Right hindlimb (tissue), 1 donor: Measurements from ENCODE around the gene CSKMT.
"Not testable (repeated sequence)": the region's sequence is repeated elsewhere in the genome, so short reads cannot be mapped to it uniquely, and the experiment has no call there.

Experiments used
- DNase-seq: peaks from one replicate; pipeline ENCODE4 v3.0.0-alpha.2; 2018

The CSKMT gene

DNA sequence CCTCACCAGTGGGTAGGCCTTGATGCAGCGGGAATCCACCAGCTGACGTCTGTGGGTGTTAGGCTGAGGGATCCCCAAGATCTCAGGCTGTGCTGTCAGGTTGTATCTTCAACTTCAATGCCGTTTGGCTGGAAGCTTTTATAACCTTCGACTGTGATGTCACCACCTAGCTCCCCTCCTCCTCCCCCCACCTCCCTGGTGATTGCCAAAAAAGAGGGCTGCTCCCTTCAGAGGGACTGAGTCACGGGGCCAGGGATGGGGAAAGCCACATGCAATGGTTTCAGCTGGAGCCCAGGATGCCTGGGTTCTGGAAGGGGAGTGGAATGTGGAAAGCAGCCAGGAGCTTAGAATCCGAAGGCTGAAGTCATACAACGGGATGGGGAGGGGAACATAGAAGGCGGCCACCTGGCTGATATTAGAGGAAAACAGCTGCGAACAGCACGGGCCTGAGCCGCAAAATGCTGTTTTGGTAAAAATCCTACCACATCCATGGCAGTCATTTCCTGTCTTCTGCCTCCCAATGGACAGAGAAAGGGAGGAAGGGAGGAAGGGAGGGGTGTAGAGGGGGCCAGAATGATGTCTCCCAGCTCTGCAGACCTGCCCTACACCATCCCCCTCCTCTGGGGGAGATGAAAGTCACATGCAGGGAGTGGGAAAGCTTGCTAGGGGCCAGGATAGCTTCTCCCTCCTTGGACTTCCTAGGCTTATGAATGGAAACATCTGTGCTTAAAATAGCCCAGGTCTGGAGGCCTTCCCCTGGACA lies 24.5 kb downstream of the CSKMT start, which contains the start of gene LRRN4CL:
LRRN4CL (minus strand) TSS at position 110 of the 763 bp plus-strand sequence. CDS start 1,022 bp downstream, outside the sequence.
- DNase-seq = peak; percentile 89

DNA sequence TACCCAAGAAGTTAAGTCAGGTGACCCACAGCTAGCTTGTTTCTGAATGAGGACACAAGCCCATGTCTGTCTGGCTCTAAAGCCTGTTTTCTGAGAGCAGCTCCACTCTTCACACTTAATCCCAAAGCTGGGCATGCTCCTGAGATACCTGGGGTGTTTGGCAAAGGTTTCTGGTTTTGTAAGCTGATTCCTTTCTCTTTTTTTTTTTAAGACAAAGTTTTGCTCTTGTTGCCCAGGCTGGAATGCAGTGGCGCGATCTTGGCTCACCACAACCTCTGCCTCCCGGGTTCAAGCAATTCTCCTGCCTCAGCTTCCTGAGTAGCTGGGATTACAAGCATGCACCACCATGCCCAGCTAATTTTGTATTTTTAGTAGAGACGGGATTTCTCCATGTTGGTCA lies 28.5 kb downstream of the CSKMT start:
- not testable (repeated sequence) for DNase-seq

DNA sequence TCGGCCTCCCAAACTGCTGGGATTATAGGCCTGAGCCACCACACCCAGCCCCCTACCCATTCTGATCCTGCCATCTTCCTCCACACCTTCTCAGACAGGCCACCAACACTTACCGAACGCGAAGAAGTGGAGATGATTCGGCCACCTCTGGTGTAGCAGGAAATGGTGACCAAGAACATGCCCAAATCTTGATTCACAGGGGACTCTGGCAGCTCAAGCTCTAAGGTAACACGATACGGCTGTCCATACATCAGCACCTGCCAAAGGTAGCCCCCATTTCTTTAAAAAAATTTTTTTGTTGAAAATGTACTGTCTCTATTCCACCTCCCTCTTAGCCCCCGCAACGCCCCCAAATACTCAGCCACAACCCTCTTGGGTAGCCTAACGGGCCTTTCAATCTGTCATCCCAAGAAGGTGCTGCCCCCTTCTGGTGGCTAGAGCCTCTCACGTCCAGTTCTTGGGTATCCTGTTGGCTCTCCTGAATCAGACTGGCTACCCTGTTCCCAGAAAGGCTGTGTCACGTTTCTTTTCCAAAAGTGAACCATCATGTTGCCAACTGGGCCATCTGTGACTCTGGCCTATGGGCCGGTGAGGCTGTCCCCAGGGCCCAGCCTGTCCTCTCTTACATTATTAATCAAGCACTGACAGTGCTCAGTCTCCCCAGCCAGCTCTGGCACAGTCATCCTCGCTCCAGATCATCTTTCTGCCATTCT lies 29.5 kb downstream of the CSKMT start:
- DNase-seq = peak; percentile 82

DNA sequence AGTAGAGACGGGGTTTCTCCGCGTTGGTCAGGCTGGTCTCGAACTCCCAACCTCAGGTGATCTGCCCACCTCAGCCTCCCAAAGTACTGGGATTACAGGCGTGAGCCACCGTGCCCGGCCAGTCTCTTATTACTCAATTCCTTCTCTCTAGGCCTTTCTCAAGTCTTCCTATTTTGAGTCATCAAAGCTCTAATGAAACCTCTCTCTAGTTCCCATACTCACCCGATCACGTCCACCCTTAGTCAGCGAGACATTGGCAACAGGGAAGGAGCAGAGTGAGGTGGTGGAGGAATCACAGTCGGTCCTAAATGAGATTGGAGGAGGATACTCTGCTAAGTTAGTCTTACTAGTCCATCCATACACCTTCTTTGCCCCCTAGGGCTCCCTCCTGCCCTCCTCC lies 37.1 kb downstream of the CSKMT start:
- DNase-seq = no peak

DNA sequence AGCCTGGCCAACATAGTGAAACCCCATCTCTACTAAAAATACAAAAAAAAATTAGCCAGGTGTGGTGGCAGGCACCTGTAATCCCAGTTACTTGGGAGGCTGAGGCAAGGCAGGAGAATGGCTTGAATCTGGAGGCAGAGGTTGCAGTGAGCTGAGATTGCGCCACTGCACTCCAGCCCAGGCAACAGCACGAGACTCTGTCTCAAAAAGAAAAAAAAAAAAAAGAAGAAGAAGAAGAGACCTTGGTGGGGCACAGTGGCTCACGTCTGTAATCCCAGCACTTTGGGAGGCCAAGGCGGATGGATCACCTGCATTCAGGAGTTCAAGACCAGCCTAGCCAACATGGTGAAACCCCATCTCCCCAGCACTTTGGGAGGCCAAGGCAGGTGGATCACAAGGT lies 38.8 kb downstream of the CSKMT start:
- not testable (repeated sequence) for DNase-seq

DNA sequence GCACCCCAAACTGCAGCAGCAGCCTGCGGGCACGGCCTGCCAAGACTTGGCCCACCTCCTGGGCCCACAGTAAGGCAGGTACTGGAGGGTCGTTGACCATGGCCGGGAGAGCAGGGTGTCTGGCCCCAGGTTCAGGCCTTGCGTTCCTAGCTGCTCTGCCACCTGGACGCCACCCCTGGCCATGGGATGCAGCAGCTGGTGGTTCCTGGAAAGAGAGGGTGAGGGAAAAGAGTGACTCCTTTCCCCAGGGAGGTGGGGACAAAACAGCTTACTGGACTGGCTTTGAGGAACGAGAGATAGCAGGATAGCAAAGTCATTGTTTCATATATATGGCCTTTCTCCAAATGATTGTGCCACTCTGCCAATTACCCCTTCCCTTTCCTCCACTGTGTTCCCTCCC lies 40.3 kb downstream of the CSKMT start:
- no peak for DNase-seq

DNA sequence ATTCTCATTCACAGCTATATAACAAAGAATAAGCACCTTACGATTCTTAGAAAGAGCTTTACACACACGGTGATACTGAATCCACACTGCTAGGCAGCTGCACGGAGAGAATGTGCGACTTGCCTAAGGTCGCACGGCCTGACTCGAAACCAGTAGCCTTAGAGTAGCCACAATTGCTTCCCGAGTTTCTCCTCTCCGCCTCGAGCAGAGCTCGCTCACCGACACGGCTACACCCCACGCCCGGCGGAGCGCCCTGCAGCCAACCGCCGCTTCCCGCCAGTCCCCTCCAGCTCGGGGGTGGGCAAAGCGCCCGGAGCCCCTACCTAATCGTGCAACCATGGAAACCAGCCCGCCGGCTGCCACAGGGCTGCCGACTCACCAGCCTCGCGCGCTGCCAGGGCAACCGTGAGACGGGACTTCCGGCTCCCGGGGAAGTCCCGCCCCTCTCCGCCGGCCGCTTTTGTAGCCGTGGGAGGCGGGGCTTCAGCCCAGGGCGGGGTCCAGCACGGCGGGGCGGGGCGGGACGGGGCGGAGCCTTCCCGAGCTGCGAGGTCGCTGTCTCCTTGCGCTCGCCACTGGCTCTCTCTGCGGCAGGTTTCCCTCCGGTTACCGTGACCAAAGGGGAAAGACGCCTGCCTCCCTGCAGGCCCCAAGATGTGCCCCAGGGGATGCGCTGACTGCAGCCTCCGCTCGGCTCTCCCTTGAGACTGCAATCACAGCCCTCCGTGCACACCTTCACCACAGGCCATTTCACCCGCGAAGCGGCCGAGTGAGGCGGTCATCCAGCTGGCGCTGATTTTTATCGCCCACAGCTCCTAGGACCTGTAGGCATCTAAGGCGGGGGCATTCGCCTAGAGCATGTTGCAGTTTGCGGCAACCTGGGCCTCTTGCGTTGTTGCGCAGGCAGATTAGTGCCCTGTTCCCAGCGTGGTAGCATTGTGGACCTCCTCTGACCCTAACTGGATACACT lies 41.1 kb downstream of the CSKMT start:
- peak; percentile 96 for DNase-seq

DNA sequence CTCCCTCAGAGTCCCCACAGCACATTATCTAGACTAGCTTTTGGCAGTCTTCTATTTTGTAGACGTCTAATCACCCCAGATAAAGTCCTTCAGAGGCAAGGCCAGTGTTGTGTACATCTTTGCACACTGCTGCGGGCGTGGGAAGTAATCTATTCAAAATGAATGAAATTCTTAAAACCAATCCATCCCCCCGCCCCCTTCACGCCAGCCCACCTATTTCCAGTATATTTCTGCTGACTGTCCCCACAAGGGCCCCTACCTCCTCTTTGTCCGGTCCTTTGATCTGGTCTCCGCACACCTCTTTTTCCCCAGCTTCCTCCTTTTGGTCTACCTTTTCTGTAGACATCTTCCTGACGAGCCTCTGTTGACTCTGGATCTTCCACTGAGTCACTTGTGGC lies 41.7 kb downstream of the CSKMT start:
- no peak for DNase-seq

DNA sequence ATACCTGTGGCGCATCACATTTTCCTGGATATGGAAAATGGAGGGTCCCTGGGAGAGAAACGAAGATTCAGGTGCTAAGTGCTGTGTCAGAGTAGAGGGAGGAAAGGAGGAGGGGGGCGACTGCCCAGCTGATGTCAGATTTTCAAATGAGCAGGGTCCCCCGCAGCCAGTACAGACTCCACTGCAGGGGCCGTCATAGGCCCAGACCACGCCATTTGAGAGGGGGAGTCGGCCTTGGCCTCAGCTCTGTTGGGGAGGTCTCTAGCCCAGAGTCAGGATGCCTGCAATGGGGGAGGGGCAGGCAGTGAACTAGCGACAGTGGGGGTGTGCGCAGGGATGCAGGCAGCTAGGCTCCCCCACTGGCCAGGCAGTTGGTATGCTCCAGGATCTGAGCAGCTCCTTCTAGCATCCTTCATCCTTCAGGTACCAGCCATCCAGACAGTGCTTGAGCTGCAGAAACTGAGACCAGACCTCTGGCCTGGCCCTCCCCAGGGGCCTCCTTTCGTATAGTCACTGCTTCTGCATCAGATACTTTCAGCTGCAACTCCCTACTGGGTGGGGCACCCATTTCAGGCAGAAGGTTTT lies 42.3 kb downstream of the CSKMT start, which contains the start of the genes BSCL2 and GNG3:
BSCL2 (minus strand) TSS at position 148 of the 585 bp plus-strand sequence. CDS start 229 bp downstream, outside the sequence.
GNG3 (plus strand) TSS at position 400 of the 585 bp plus-strand sequence. CDS start 620 bp downstream, outside the sequence.
- peak; percentile 54 for DNase-seq

DNA sequence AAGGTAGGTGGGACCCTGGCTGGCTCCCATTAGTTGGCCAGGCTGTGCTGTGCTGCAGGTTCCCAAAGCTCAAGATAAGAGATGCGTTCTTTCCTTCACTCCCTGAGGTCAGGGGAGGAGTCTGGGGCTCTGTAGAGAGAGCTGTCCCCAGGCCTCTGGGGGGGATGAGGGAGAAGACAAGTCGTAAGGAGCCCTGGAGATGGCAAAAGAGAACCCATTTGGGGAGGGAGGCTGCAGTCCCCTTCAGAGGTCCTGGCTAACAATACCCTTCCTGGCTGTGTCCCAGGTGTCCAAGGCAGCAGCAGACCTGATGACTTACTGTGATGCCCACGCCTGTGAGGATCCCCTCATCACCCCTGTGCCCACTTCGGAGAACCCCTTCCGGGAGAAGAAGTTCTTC lies 43.3 kb downstream of the CSKMT start:
- no peak for DNase-seq

DNA sequence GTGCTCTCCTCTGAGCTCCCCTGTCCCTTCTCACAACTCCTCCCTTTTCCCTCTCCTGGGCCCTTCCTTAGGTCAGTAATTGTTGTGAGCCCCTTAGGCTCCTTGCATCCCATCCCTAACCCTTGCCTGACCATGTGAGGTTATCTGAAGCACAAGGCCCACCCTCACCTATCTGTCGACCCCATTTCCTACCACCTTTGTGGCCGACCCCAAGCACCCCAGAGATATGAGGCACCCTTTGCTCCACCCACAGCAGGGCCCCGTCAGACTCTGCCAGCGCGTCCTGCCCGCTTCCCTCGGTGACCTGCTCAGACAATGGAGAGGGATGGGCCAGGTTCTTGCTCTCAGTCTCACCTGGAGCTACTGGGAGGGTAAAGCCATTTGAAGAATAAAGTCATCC lies 43.7 kb downstream of the CSKMT start:
- peak; percentile 53 for DNase-seq

DNA sequence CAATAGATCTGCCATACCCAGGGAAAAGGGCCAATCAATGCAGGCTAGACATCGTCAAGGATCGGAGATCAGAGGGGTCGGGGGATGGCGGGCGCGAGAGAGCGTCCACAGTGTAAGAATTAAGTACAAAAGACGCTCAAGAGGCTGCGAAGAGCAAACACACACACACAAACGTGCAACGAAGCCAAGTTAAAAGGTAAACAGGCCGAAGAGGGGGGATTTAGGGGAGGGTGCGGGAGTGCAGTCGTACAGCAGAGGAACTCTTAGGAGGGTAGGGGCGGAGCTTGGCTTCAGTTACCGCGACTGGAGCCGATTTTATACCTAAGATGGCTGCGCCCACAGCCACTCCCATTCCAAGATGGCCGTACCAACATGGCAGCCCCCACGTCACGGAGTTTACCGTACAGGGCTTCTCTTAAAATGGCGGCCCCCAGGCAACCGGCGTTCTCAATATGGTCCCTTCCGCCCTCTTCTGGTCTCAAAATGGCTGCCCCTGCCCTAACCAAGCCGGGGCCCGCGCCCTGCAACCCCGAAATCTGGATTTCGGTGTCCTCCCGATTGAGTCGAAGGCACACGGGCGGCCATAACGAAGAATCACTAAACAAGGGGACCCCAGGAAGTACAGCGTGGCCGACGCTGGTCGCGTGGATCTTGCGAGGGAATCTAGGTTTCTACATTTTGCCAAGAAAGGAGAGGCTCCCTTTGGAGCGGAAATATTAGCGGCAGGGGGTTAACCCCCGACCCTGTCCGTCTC lies 44.3 kb downstream of the CSKMT start:
- peak; percentile 98 for DNase-seq

DNA sequence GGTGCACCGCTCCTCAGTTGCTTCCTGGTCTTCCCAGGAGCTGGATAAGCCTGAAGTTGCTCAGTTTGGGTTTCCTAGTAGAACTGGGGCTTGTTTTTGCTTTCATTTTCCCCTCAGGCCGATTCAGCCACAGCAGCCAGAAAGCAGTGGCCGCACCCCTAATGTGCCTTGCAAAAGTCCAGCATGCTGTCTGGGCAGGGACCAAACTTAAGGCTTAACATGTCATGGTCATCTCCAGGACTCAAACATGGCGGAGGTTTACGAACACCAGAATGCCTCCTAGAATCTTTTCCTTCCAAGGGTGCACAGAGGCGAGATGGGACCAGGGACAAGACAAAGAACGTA lies 44.9 kb downstream of the CSKMT start:
- DNase-seq = no peak

DNA sequence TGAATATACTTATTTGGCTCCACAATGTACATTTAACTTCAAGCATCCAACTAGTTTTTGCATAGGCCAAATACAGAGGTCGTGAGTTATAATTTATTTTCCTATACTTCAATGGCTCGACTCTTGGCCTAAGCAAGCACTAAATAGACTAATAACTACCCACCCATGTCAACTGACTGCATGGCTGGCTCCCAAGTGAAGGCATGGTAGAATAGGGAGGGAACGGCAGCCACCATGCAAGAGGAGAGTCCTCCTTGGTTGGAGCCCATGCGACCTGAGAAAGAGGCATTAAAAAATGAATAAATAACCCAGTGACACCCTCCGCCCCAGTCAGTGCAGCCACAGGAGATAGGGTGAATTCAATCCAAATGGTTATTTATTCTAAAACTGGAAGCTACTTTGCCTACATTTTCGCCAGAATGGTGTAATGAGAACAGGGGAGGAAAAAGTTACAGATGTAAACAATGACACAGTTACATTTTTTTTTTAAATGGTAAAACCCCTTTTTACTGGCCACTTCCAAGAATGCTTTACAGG lies 47.2 kb downstream of the CSKMT start:
- no peak for DNase-seq

DNA sequence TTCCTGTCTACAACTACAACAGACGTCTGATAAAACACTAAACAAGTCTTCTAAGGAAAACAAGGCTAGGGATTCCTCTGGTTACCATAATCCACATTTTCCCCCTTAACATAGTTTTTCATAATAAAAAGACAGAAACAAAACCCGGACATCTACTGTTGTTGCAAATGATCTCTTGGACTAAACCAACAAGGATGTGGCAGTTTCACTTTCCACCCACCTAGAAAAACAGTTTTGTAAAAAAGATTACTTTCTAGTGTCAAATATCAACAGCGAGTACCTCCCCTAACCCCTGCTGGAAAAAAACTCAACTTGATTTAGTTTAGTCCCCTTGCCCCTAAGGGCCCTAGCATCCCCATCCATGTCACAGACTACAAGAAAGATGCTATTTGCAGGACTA lies 47.7 kb downstream of the CSKMT start:
- no peak for DNase-seq

DNA sequence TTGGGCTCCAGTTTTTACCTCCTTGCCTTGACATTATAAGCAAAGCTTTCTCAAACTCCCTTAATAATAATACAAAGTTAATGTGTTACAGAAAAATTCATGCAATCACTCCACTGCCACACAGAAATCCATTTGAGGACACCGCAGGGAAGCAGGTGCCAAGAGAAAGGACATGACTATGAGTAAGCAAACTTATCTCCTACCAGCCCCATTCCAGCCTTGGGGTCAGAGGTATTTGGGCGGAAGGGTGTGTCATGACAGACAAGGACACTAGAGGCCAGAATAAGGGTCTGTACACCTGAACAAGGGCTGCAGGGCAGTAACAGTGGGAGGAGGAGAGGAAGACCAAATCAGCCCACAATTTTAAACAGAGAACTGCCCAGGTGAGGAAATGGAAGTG lies 48.2 kb downstream of the CSKMT start:
- DNase-seq = no peak

DNA sequence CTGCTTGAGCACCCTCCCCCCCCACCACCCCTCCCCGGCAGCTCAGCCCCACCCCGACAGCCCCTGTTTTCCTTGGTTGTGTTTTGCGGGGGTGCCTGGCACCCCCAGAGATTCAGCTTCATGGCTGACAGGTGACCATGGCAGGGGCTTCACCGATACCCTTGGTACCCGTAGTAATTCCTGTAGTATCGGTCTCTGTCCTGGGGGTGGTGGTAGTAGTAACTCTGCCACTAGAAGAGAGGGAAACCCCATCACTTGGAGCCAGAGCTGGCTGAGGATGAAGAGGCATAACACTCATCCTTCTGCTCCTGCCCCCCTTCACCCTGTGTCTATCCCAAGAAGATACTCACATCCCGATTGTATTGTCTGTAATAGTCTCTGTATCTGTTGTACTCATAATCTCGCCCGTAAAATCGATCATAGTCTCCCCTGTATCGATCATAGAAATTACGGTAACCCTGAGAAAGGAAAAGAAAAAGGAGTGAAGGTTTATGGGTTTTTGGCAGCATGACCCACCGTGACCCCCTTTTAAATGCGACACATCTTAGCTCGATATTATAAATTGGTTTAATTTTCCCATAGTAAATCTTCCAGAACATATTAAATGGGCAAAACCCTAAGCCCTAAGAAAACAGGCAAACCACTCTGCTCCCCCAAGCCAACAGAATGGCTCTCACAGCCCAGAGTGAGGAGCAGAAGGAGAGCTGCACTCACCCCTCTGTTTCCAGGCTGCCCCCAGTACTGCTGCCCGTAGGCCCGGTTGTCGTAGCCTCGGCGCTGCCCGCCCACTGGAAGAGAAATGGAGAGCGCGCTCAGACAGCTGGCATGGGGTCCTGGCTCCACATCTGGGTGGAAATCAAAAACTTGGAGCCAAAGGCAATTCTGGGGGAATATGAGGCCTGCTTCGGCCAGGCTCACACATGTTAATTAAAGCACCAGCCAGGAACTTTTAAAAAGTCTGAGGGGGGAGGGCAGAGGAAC lies 50.3 kb downstream of the CSKMT start:
- no peak for DNase-seq

DNA sequence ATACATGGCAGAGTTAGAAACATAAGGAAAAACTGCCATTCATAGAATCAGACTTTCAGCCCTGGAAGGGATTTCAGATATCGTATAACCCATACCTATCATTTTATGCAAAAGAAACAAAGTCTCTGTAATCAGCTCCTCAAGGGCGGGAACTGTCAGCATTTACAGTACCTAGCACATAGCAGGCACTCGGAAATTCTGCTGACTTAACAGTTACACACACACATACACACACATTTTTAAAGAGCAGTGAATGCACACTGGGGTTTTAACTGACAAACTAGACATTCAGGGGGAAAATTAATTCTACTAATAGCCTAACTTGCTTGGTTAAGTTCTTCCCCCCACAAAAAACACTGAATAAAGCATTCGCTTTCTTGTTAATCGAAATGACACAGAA lies 51.1 kb downstream of the CSKMT start:
- DNase-seq = no peak

DNA sequence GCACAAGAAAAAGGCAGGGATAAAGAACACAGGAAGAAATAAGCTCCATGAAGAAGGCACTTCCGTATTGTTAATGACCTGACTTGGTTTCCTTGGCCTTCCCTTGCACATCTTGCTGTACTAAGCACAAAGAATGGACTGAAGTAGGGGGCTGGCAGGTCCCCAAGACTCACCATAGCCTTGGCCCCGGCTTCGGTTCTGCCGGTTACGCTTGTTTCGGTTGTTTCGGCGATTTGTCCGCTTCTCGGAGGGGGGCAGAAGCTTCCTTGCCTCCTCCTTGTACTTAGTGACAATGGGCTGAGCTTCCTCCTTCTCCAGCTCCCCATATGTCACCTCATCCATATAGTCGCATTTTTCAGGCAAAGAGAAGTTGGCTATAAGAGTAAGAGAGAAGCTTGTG lies 51.7 kb downstream of the CSKMT start:
- DNase-seq = no peak
